ENCODE results near the gene SDK2. TPM values are rescaled to one million over a fixed set of nuclear protein-coding genes. Genes with fewer than 3 reads are reported as not detected.

SDK2 gene
- total and polyA plus RNA-seq, 2 donors, result 0.66 to 0.87 TPM

DNA sequence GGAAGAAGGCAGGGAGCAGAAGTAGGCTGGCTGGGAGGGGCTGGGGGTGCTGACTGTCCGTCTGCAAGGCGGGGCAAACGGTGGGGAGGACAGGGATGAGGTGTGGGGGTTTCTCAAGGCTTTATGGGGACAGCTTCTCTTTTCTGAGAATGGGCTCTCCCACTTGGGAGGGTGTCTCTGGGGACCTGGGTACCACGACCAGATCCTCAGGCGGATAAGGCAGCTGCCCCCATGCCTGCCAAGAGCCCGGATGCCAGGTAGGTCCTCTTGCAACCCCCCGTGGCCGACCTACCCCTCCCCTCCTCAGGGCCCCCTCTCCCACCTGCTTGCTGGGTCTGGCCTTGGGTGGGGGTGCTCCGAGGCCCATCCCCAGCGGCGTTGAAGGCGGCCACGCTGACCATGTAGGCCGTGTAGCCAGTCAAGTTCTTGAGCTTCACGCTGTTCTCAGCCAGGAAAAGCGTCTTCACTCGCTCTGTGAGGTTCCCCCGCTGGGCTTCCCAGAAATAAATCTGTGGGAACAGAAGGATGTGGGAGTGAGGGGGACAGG lies 276.1 kb downstream of the SDK2 start:
- no peak for DNase-seq (ENCODE audit: low read depth in 6 of 9, low spot score in 9 of 9)
- Histone ChIP-seq H3K4me1 (ENCODE audit: control insufficient read depth in 2 of 2, insufficient read depth in 2 of 2, low read length in 2 of 2) (no peaks in the 10 kb centered on the region), H3K4me3 (ENCODE audit: low read length in 2 of 2) (no peak overlapping the region), H3K27me3 (ENCODE audit: control insufficient read depth in 2 of 2, insufficient read depth in 1 of 2, low read length in 1 of 2) (peaks cover 0 to 2% of the 10 kb centered on the region in 2 donors), H3K27ac (ENCODE audit: low read depth in 1 of 2, low read length in 1 of 2) (no peak overlapping the region), H3K36me3 (ENCODE audit: control insufficient read depth in 2 of 2, insufficient read depth in 2 of 2, low read length in 1 of 2) (no peaks in the 10 kb centered on the region), H3K9me3 (ENCODE audit: control insufficient read depth in 2 of 2, insufficient read depth in 1 of 2, low read length in 1 of 2) (no peaks in the 10 kb centered on the region)
- WGBS, result 95% methylated on average over 18 of the region's 18 CpGs

DNA sequence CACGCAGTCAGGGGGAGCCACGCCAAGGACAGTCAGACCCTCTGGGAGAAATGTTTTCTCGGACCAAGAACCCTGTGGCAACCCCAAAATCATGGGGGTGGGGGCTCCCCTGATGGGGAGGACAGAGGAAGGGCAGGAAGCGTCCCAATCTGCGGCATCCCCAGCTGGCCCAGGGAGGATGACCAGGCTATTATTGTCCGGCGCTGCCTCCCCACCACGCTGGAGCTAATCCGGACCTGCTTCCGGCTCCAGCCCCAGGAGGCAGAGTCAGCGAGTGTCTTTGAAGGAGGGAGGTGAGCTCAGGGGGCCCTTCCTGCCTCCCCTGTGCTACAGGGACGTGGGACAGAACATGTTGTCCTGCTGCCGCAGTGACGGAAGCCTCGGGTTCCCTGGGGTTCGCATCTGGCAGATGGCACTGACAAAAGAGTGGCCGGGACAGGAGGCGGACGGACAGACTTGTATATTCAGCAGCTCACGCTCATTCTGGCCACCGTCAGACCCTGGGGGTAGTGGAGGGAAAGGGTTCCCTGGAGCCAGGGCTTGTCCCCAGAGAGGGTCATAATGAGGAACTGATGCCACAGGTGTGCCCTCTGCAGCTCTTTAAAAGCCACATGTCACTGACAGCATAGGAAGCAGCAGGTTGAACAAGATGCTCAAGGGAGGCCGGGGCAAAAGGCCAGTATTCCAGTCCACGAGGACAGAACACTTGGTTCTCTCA lies 278.2 kb downstream of the SDK2 start:
- Histone ChIP-seq H3K9me3 (ENCODE audit: control insufficient read depth in 2 of 2, insufficient read depth in 1 of 2, low read length in 1 of 2) (no peaks in the 10 kb centered on the region), H3K27me3 (ENCODE audit: control insufficient read depth in 2 of 2, insufficient read depth in 1 of 2, low read length in 1 of 2) (peaks cover 0 to 2% of the 10 kb centered on the region in 2 donors), H3K27ac (ENCODE audit: low read depth in 1 of 2, low read length in 1 of 2) (no peak overlapping the region), H3K36me3 (ENCODE audit: control insufficient read depth in 2 of 2, insufficient read depth in 2 of 2, low read length in 1 of 2) (no peaks in the 10 kb centered on the region), H3K4me1 (ENCODE audit: control insufficient read depth in 2 of 2, insufficient read depth in 2 of 2, low read length in 2 of 2) (no peaks in the 10 kb centered on the region), H3K4me3 (ENCODE audit: low read length in 2 of 2) (no peak overlapping the region)
- DNase-seq (ENCODE audit: low read depth in 6 of 9, low spot score in 9 of 9), result no peak
- 96% methylated on average over 23 of the region's 23 CpGs for WGBS

DNA sequence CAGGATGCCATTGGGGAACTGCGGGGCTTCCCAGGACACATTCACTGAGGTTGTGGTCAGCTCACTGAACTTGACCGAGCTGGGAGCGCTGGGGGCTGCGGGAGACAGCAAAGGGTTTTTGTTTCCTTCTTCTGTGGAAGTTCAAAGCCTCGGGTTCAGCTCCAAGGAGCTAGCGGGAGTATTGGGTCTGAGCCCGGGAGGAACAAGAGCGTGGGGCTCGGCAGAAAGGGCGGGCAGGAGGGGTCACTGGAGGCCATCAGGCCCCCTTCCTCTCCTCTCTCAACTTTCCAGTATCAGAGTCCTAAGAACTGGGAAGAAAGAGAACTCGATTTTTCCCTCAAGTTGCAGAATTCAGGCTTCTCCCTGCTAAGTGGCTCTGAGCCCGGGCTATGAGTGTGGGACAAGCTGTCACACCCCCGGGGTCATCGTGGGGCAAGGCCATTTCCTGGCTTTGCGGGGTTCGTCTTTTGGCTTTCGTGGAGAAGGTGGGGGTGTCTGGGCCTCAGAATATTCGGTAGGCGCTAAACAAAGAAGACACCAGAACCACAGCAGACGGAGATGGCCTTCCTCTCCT lies 278.9 kb downstream of the SDK2 start:
- H3K27me3 ChIP-seq (ENCODE audit: control insufficient read depth in 2 of 2, insufficient read depth in 1 of 2, low read length in 1 of 2), result peaks cover 0 to 2% of the 10 kb centered on the region in 2 donors
- no peak overlapping the region for H3K27ac ChIP-seq (ENCODE audit: low read depth in 1 of 2, low read length in 1 of 2)
- WGBS, result 92% methylated on average over 20 of the region's 20 CpGs
- H3K9me3 ChIP-seq (ENCODE audit: control insufficient read depth in 2 of 2, insufficient read depth in 1 of 2, low read length in 1 of 2), result no peaks in the 10 kb centered on the region
- H3K4me3 ChIP-seq (ENCODE audit: low read length in 2 of 2), result no peak overlapping the region
- no peak for DNase-seq (ENCODE audit: low read depth in 6 of 9, low spot score in 9 of 9)
- H3K4me1 ChIP-seq (ENCODE audit: control insufficient read depth in 2 of 2, insufficient read depth in 2 of 2, low read length in 2 of 2), result peaks cover 0 to 2% of the 10 kb centered on the region in 2 donors
- no peaks in the 10 kb centered on the region for H3K36me3 ChIP-seq (ENCODE audit: control insufficient read depth in 2 of 2, insufficient read depth in 2 of 2, low read length in 1 of 2)

DNA sequence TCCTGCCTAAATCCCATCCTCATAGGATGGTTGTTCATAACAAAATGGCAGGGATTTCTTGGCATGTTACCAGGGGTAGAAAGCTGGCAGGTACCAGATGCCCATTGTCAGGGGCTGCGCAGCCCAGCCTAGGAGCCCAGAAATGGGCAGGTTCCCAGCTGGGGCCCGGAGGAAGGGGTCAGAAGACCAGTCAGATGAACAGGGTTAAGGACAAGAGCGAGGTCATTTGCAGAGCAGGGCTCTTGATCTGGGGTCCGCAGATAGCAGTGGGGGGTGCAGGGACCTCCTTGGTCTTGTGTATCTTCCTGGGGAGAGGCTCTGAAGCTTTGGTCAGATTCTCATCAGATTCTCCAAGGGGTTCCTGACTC lies 280.1 kb downstream of the SDK2 start:
- DNase-seq (ENCODE audit: low read depth in 6 of 9, low spot score in 9 of 9), result no peak
- WGBS, result 96% methylated on average over 4 of the region's 4 CpGs
- Histone ChIP-seq H3K27ac (ENCODE audit: low read depth in 1 of 2, low read length in 1 of 2) (no peak overlapping the region), H3K36me3 (ENCODE audit: control insufficient read depth in 2 of 2, insufficient read depth in 2 of 2, low read length in 1 of 2) (no peaks in the 10 kb centered on the region), H3K9me3 (ENCODE audit: control insufficient read depth in 2 of 2, insufficient read depth in 1 of 2, low read length in 1 of 2) (no peaks in the 10 kb centered on the region), H3K4me1 (ENCODE audit: control insufficient read depth in 2 of 2, insufficient read depth in 2 of 2, low read length in 2 of 2) (peaks cover 0 to 6% of the 10 kb centered on the region in 2 donors), H3K4me3 (ENCODE audit: low read length in 2 of 2) (no peak overlapping the region), H3K27me3 (ENCODE audit: control insufficient read depth in 2 of 2, insufficient read depth in 1 of 2, low read length in 1 of 2) (peaks cover 0 to 2% of the 10 kb centered on the region in 2 donors)

DNA sequence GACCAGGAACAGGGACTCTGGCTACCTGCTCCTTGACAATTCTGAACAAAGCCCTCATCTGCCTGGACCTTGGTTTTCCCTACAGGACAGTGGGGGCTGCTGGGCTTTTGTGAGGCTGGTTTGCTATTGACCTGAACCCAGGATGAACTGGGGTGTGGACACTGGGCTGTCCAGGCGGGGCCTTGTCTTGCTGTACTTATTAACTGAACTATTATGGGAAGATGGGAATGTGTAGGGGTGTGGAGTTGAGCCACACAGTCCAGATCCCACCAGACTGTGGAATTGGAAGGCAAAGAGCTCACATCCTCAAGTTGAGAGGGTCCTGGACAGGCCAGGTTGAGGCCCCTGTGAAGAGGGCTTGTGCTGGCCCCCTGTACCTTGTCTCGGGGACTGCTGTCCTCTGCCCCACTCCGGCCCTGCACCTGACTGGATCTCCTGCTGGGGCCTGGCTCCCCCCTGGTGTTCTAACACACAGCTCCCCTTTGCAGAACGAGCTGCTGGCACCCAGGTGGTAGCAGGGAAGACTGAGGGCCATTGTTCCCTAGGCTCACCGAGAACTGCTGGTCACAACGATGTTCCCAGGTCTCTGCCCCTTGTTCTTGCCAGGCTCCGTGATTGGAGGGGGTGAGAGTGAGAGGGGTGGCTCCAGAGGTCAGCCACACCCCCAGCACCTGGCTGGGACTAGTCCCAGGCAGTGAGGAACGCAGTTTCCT lies 280.6 kb downstream of the SDK2 start:
- H3K9me3 ChIP-seq (ENCODE audit: control insufficient read depth in 2 of 2, insufficient read depth in 1 of 2, low read length in 1 of 2), result no peaks in the 10 kb centered on the region
- no peaks in the 10 kb centered on the region for H3K36me3 ChIP-seq (ENCODE audit: control insufficient read depth in 2 of 2, insufficient read depth in 2 of 2, low read length in 1 of 2)
- H3K27ac ChIP-seq (ENCODE audit: low read depth in 1 of 2, low read length in 1 of 2), result no peak overlapping the region
- no peak for DNase-seq (ENCODE audit: low read depth in 6 of 9, low spot score in 9 of 9)
- H3K4me1 ChIP-seq (ENCODE audit: control insufficient read depth in 2 of 2, insufficient read depth in 2 of 2, low read length in 2 of 2), result peaks cover 0 to 6% of the 10 kb centered on the region in 2 donors
- no peak overlapping the region for H3K4me3 ChIP-seq (ENCODE audit: low read length in 2 of 2)
- H3K27me3 ChIP-seq (ENCODE audit: control insufficient read depth in 2 of 2, insufficient read depth in 1 of 2, low read length in 1 of 2), result peaks cover 0 to 2% of the 10 kb centered on the region in 2 donors
- WGBS, result 87% methylated on average over 8 of the region's 8 CpGs

DNA sequence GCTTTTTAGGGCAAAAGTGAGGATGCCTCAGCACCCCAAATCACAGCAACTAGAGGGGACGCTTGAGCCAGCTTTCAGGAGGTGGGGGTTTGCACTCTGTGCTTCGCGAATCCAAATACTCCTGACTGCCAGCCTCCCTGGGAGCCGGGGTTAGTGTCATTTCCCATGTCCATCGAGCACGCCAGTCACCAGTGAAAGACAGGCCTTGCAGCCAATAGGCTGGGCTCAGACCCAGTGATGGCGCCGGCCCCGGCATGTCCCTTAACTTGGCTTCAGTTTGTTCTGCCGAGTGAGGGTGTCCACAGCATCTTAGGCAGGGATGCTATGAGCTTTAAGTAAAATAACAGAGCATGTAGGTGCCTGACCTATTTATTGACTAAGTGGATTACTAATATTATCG lies 281.5 kb downstream of the SDK2 start:
- Histone ChIP-seq H3K27me3 (ENCODE audit: control insufficient read depth in 2 of 2, insufficient read depth in 1 of 2, low read length in 1 of 2) (peaks cover 0 to 2% of the 10 kb centered on the region in 2 donors), H3K27ac (ENCODE audit: low read depth in 1 of 2, low read length in 1 of 2) (no peak overlapping the region), H3K4me3 (ENCODE audit: low read length in 2 of 2) (no peak overlapping the region), H3K9me3 (ENCODE audit: control insufficient read depth in 2 of 2, insufficient read depth in 1 of 2, low read length in 1 of 2) (no peaks in the 10 kb centered on the region), H3K4me1 (ENCODE audit: control insufficient read depth in 2 of 2, insufficient read depth in 2 of 2, low read length in 2 of 2) (peaks cover 0 to 6% of the 10 kb centered on the region in 2 donors), H3K36me3 (ENCODE audit: control insufficient read depth in 2 of 2, insufficient read depth in 2 of 2, low read length in 1 of 2) (no peaks in the 10 kb centered on the region)
- no peak for DNase-seq (ENCODE audit: low read depth in 6 of 9, low spot score in 9 of 9)
- 93% methylated on average over 11 of the region's 11 CpGs for WGBS

DNA sequence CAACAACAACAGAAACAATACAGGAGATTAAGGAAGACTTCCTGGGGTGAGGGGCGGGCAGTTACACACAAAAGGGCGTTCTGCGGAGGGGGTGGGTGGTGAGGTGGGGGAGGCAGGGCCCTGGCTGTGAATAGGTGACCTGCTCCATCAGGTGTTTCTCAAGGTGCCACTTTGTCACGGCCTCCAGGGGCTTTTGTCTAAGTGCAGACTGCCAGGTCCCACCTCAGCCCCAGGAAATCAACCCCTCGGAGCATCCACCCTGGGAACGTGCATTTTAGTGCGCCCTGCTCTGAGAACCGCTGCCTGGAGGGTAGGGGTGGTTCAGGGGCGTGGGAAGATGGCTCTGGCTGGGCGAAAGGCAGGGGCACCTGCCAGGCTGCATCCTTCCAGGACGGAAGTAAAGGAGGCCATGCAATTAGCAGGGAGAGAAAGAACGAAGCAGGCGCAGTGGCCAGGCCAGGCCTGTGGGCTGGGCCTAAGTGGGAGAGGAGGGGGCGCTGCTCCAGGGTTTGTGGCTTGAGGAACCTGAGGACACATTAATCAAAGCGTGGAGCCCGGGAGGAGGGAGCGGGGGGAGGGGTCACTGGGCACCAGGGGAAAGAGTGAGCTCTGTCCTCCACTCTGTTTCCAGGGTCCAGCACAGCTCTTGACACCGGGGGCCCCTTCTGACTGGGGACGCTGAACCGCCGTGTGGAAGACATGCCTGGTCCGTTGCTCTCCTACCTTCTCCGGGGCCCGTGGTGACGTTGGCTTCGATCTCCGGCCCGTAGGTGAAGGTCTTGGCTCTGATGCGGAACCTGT lies 283.1 kb downstream of the SDK2 start:
- Histone ChIP-seq H3K27me3 (ENCODE audit: control insufficient read depth in 2 of 2, insufficient read depth in 1 of 2, low read length in 1 of 2) (peaks cover 0 to 2% of the 10 kb centered on the region in 2 donors), H3K4me3 (ENCODE audit: low read length in 2 of 2) (no peak overlapping the region), H3K36me3 (ENCODE audit: control insufficient read depth in 2 of 2, insufficient read depth in 2 of 2, low read length in 1 of 2) (no peaks in the 10 kb centered on the region), H3K4me1 (ENCODE audit: control insufficient read depth in 2 of 2, insufficient read depth in 2 of 2, low read length in 2 of 2) (peaks cover 0 to 6% of the 10 kb centered on the region in 2 donors), H3K9me3 (ENCODE audit: control insufficient read depth in 2 of 2, insufficient read depth in 1 of 2, low read length in 1 of 2) (no peaks in the 10 kb centered on the region), H3K27ac (ENCODE audit: low read depth in 1 of 2, low read length in 1 of 2) (no peak overlapping the region)
- DNase-seq (ENCODE audit: low read depth in 6 of 9, low spot score in 9 of 9), result no peak
- 95% methylated on average over 29 of the region's 29 CpGs for WGBS

DNA sequence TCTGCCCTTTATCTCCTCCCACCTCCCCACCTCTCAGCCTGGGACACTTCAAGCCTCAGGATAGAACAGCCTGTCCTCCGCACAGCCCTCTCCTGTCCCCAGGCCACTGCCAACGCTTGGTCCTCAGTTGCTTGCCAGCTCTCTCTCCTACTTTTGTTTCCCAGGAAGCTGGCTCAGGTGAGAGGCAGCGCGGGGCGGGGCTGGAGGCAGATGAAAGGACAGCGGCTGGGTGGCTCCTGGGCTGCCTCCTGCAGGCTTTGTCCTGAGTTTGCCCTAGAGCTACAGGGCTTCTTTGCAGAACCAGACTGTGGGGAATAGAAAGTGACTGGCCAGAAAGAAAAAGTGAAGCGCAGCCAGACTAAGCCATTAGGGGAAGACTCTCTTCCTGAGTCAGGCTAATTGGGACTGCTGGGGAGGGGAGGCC lies 284.2 kb downstream of the SDK2 start:
- Histone ChIP-seq H3K4me3 (ENCODE audit: low read length in 2 of 2) (no peak overlapping the region), H3K4me1 (ENCODE audit: control insufficient read depth in 2 of 2, insufficient read depth in 2 of 2, low read length in 2 of 2) (peaks cover 0 to 6% of the 10 kb centered on the region in 2 donors), H3K27ac (ENCODE audit: low read depth in 1 of 2, low read length in 1 of 2) (no peak overlapping the region), H3K36me3 (ENCODE audit: control insufficient read depth in 2 of 2, insufficient read depth in 2 of 2, low read length in 1 of 2) (no peaks in the 10 kb centered on the region), H3K9me3 (ENCODE audit: control insufficient read depth in 2 of 2, insufficient read depth in 1 of 2, low read length in 1 of 2) (no peaks in the 10 kb centered on the region), H3K27me3 (ENCODE audit: control insufficient read depth in 2 of 2, insufficient read depth in 1 of 2, low read length in 1 of 2) (no peaks in the 10 kb centered on the region)
- peak in 1 of 9 donors; percentile 14 for DNase-seq (ENCODE audit: low read depth in 6 of 9, low spot score in 9 of 9)
- WGBS, result 93% methylated on average over 7 of the region's 7 CpGs
